HG03108 (cell line): Measurements from ENCODE around the gene CRACDL.
"Not testable (repeated sequence)": the region's sequence is repeated elsewhere in the genome, so short reads cannot be mapped to it uniquely, and the experiment has no call there.

Experiments used
- ATAC-seq: cut with Tn5 transposase; IDR thresholded peaks from one replicate; pipeline ENCODE4 v1.9.1; 2021; ENCODE audit warnings: moderate library complexity; ENCODE audit not compliant: unreplicated experiment

CRACDL gene

DNA sequence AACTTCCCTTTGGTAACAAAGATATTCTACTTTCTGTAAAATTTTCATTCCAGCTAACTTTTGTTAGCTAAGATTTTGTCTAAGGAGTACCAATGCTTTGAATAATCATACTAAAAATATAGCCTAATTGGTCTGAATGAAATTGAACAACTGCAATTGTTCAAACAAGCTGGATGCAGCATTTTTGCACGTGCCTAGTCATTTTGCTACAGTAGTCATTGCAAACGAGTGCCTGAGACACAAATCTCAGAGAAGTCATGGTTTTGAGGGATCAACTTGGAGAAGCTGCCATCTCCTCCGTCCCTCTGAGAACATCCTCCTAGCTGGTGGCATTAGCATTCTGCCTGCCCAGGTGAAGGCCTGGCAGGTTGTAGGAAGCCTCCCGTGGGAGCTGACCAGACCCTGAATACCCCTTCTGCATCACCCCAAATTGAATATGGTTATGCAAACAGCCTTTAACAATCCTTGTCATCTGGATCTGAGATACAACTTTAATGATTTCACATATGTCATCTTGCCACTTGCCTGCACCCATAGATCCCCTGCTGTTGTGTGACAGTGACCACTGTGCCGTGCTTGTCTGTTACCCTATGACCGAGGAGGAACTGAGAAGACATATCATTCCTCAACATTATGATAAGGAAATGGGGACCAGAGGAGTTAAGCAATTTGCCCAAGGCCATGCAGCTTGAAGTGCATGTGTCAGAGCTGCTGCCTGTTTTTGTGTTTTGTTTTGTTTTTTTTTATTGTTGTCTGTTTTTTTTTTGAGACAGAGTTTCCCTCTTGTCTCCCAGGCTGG lies 176.0 kb downstream of the CRACDL start:
- ATAC-seq: no peak

DNA sequence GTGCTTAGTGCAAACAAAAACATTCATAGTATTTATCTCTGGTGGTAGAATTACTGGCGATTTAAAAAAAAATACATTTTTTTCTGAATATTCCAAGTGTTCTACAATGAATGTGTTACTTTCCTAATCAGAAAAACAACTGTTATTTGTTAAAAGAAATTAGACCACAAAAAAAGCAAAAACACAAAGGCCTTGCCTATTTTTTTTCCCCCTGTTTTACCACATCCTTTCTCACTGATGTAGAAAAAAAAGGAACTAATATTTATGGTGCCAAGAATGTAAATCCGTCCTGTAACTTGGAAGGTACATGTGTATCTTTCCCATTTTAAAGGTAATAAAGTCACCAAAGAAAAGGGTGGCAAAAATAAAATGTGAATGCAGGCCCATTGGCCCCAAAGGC lies 176.7 kb downstream of the CRACDL start:
- ATAC-seq: no peak

DNA sequence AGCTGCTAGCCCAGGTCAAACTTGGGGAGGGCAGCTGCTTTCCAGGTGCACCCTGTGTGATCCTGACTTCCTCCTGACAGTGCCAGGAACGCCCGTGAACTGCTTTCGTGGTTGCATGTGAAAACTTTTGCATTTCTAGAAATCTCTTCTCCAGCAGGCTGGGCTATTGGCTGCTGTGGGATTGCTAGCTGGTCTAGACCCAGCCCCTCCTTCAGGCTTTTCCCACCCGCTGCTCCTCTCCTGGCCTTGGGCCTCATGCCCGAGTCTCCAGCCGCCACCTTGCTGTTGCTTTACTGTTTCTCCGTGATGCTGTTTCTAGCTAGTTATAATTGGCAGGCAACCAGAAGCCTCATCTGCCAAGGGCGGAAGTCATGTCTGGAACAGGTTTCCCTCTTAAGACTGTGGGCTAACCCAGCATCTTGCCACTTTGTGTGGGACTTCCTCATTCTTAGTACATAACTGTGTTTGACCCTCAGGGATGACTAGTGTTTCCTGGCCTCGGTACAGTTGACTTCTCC lies 178.1 kb downstream of the CRACDL start:
- peak; percentile 85 for ATAC-seq

DNA sequence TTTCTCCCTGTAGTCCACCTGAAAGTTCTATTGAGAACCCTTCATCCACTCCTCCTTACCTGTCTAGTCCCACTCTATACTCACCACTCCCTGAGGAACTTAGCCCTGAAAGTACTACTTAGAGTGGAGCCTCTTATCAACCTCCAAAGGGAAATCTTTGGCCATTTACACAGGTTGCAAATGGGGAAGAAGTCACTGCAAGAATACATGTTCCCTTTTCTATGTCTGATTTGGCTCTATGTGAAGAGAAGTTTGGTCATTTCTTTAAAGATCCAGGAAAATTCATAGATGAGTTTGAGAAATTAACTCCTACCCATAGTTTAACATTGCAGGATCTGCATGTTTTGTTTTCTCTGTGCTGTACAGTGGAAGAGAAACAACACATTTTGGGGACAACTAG lies 182.2 kb downstream of the CRACDL start:
- no peak for ATAC-seq

DNA sequence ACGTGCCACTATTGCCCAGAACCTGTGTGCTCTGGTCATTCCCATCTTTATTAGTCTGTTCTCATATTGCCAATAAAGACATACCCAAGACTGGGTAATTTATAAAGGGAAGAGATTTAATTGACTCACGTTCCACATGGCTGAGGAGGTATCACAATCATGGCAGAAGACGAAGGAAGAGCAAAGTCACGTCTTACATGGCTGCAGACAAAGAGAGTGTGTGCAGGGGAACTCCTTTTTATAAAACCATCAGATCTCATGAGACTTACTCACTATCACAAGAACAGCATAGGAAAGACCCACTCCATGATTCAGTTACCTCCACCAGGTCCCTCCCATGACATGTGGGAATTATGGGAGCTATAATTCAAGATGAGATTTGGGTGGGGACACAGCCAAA lies 183.3 kb downstream of the CRACDL start:
- ATAC-seq: not testable (repeated sequence)

DNA sequence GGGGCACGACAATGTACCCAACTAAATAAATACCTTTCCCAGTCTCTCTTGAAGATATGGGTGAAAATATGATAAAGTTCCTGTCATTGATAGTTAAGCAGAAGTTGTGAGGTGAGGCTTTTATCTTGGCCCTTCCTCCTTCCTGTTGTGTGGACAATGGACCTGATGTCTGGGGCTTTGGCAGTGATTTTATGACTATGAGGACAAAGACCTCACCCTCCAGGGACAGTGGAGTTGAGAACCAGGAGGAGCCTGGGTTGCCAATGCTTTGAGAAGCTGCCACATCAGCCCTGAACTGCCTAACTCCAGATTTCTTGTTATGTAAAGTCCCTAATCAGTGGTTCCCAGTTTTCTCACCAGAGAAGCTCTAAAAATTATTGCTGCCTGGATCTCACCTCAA lies 184.3 kb downstream of the CRACDL start:
- ATAC-seq: no peak

DNA sequence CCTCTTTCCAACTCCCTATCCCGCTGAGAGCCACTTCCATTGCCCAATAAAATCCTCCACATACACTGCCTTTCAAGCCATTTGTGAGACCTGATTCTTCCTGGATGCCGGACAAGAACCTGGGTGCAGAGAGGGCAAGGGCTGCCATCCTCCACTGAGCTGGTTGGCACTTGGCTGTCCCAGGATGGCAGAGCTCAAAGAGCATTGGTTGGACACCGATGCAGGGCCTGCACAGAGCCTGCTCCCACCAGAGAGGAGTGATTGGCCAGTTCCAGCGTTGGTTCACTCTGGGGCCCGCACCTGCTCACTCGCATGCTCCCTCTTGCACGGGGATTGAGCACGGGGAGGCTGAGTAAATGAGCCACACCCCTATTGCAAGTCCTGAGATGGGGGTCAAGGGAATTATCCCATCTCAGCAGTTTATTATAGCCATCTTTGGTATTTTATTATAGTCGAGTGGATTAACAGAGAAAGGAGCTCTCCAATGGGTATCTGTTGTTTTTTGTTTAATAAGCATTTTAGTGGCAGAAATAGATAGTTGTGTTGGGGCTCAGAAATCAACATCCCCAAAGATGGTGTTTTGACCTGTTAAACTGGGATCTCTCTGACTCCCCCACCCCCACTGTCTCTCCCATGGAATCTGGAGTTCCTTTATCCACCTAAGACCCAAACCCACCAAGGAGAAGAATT lies 185.3 kb downstream of the CRACDL start:
- no peak for ATAC-seq

DNA sequence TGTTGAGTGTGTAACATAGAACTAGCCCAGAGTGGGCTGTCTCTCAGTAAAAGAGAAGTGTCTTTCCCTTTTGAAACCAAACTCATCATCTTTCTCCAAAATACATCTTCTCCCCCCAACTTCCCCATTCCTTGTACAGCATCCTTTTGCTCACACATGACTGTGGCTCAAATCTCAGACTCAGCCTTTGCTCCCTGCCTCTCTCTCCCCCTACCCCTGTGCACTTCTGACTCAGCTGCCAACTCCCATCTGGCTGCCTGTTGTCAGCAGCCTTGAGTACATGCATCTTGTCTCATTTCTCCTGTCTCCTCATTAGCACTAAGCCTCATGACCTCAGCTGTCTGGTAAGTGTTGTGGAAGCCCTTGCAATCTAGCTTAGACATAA lies 187.0 kb downstream of the CRACDL start:
- ATAC-seq: no peak

DNA sequence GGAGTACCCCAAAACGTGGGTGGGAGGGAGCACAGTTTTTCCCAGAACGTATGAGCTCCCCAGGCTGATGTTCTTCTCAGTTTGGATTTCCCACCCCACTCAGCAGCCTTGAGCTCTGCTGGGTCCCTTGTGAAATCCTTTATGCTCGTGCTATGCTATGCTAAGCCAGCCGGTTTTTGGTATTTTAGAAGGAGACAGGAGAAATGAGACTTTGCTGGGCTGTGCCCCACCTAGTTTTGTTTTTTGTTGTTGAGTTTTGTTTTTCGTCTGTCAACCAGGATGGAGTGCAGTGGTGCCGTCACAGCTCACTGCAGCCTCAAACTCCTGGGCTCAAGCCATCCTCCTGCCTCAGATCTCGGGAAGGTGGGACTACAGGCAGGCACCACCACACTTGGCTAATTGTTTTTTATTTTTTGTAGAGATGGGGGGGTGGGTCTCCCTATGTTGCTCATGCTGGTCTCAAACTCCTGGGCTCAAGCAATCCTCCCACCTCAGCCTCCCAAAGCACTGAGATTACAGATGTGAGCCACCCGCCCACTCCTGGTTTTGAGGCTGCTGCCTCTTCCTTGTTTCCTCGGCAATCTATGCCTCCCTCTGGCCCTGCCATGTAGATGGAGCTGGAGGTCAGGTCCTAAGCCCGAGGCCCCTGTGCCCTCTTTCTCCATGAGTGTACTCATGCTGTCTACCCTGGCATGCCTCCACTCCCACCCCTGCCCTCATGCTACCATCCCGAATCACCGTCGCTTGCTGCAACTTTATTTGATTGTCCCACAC lies 187.5 kb downstream of the CRACDL start:
- no peak for ATAC-seq

DNA sequence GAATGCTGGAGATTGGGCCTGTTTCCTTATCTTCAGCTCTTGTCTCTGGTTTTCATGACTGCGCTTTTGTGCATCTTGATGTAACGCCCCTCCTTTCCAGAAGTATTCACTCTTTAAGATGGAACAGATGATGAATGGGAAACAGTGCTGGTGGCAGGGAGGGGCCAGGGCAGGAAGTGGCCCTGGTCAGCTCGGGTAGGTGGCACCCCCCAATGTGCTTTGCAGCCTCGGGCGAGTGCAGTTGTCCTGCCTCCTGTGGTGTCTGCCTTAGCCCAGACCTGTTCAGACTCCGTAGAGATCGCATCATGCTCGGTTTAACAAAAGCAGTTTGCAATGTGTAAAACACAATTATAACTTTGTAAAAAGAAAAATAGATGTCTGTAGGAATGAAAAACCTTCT lies 188.1 kb downstream of the CRACDL start:
- ATAC-seq: no peak

DNA sequence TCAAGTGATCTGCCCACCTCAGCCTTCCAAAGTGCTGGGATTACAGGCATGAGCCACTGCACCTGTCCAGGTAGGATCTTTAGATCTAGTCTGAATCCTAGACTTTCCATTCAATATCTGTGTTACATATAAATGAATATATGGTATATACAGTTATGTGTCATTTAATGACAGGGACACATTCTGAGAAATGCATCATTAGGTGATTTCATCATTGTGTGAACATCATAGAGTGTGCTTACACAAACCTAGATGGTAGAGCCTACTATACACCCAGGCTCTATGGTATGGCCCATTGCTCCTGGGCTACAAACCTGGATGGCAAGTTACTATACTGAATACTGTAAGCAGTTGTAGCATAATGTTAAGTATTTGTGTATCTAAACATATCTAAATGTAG lies 189.6 kb downstream of the CRACDL start:
- ATAC-seq: no peak

DNA sequence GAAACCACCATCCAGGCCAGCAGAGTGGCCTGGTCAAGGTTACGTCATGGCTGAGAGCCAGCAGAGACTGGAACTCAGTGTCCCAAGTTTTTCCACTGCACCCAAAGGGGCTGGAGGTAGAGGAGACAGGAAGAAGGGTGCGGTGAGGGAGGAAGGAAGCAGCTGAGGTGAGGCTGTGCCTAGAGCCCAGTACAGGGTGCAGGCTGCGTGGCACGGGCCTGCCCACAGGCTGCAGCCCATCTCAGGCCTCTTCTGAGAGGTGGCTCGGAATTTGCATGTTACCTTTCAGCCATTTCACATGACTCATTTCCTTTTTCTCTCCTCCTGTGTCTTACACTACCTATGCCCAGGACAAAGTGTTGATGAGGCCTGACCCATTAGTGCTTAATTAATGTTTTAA lies 191.4 kb downstream of the CRACDL start:
- no peak for ATAC-seq
